NCI-H526 (cell line): ENCODE measurements around the gene FAM25A.
A peak's percentile ranks its signal among the peaks of the same experiment; 100 is the strongest.
"Not testable (repeated sequence)": the region's sequence is repeated elsewhere in the genome, so short reads cannot be mapped to it uniquely, and the experiment has no call there.

Experiments used
- DNase-seq, 2 experiments: peaks; one replicate each; lab custom pipeline; 2025; lab: John Stamatoyannopoulos, UW

FAM25A gene

GRCh38 chr10:87020056-87020455 lies at the start of gene FAM25A:
TSS of gene FAM25A (plus strand) at chr10:87020294. CDS start at chr10:87020325, 31 bp downstream.
- DNase-seq: not testable (repeated sequence)

- peak in 1 of 2 experiments; percentile 30 for DNase-seq
Observed at GRCh38 chr10:86970982-86971231, 49.2 kb upstream of the FAM25A start.

- peak in 1 of 2 experiments; percentile 38 for DNase-seq
Observed at GRCh38 chr10:86971232-86971991, 48.7 kb upstream of the FAM25A start.

- DNase-seq: no peak
Observed at GRCh38 chr10:86972613-86973380, 47.3 kb upstream of the FAM25A start.

- no peak for DNase-seq
Observed at GRCh38 chr10:86974484-86974883, 45.6 kb upstream of the FAM25A start.

- no peak for DNase-seq
Observed at GRCh38 chr10:86976362-86977056, 43.6 kb upstream of the FAM25A start.

GRCh38 chr10:86978457-86978856 lies 41.6 kb upstream of the FAM25A start:
- not testable (repeated sequence) for DNase-seq

GRCh38 chr10:86979296-86979818 lies 40.7 kb upstream of the FAM25A start:
- DNase-seq: no peak

- no peak for DNase-seq
Observed at GRCh38 chr10:86979977-86980448, 40.1 kb upstream of the FAM25A start.

- not testable (repeated sequence) for DNase-seq
Observed at GRCh38 chr10:86981020-86981419, 39.1 kb upstream of the FAM25A start.

- no peak for DNase-seq
Observed at GRCh38 chr10:86981716-86982115, 38.4 kb upstream of the FAM25A start.

- DNase-seq: not testable (repeated sequence)
Observed at GRCh38 chr10:86984498-86984897, 35.6 kb upstream of the FAM25A start.

GRCh38 chr10:86988520-86988919 lies 31.6 kb upstream of the FAM25A start:
- no peak for DNase-seq

- not testable (repeated sequence) for DNase-seq
Observed at GRCh38 chr10:86991362-86991761, 28.7 kb upstream of the FAM25A start.

- DNase-seq: no peak
Observed at GRCh38 chr10:86992456-86992855, 27.6 kb upstream of the FAM25A start.

- DNase-seq: no peak
Observed at GRCh38 chr10:86992929-86993328, 27.2 kb upstream of the FAM25A start.

- not testable (repeated sequence) for DNase-seq
Observed at GRCh38 chr10:86999802-87000403, 20.2 kb upstream of the FAM25A start.

GRCh38 chr10:87000491-87000890 lies 19.6 kb upstream of the FAM25A start:
- DNase-seq: no peak

GRCh38 chr10:87007124-87007523 lies 13.0 kb upstream of the FAM25A start:
- DNase-seq: not testable (repeated sequence)

GRCh38 chr10:87007674-87008073 lies 12.4 kb upstream of the FAM25A start:
- DNase-seq: not testable (repeated sequence)

- DNase-seq: not testable (repeated sequence)
Observed at GRCh38 chr10:87008303-87008702, 11.8 kb upstream of the FAM25A start.

GRCh38 chr10:87009134-87009696 lies 10.9 kb upstream of the FAM25A start:
- not testable (repeated sequence) for DNase-seq
